Measurements from ENCODE around the gene PLXND1.

DNA sequence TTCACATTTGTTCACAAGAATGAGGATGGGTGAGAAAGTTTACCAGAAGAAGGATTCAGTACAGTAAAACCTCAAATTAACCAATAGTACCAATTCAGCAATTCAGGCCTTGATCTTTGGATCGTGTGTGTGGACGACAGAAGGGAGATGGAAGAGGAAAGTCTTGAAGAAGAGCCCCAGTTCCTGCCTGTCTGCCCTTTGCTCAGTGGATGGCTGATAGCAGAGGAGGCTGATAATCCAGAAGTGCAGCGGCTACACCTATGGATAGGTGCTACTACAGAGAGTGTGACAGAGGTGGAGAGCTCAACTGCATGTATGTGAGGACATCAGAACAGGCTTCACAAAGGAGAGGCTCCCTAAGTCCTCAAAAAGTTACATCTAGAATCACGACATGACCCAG, 29.2 kb upstream of the PLXND1 start:
- TF ChIP-seq CTCF (conservative IDR thresholded peaks at IDR 0.05; ENCODE audit: low read length) (no peak), EZH2phosphoT487 (IDR thresholded peaks at IDR 0.05; ENCODE audit: borderline replicate concordance, low read depth, low read length) (no peak)
